Measurements from ENCODE around the gene MORN1.

The MORN1 gene

GRCh38 chr1:2386636-2387611 is 4.4 kb downstream of the MORN1 start:
- no peak overlapping the region for H3K4me3 ChIP-seq (ENCODE audit: low read depth, low read length)
- TF ChIP-seq CTCF (IDR thresholded peaks at IDR 0.05; ENCODE audit: low read depth, low read length): no peak

GRCh38 chr1:2385606-2386280 is 5.6 kb downstream of the MORN1 start:
- no peak overlapping the region for H3K4me3 ChIP-seq (ENCODE audit: low read depth, low read length)
- no peak for TF ChIP-seq CTCF (IDR thresholded peaks at IDR 0.05; ENCODE audit: low read depth, low read length)

GRCh38 chr1:2384941-2385481 is 6.3 kb downstream of the MORN1 start:
- TF ChIP-seq CTCF (IDR thresholded peaks at IDR 0.05; ENCODE audit: low read depth, low read length): no peak
- no peak overlapping the region for H3K4me3 ChIP-seq (ENCODE audit: low read depth, low read length)

- no peak for TF ChIP-seq CTCF (IDR thresholded peaks at IDR 0.05; ENCODE audit: low read depth, low read length)
- no peak overlapping the region for H3K4me3 ChIP-seq (ENCODE audit: low read depth, low read length)
Measured at GRCh38 chr1:2384130-2384860, 7.1 kb downstream of the MORN1 start.

- no peak for TF ChIP-seq CTCF (IDR thresholded peaks at IDR 0.05; ENCODE audit: low read depth, low read length)
- H3K4me3 ChIP-seq (ENCODE audit: low read depth, low read length): no peak overlapping the region
Measured at GRCh38 chr1:2383576-2383975, 7.8 kb downstream of the MORN1 start.

GRCh38 chr1:2382621-2383361 is 8.6 kb downstream of the MORN1 start:
- H3K4me3 ChIP-seq (ENCODE audit: low read depth, low read length): no peak overlapping the region
- TF ChIP-seq CTCF (IDR thresholded peaks at IDR 0.05; ENCODE audit: low read depth, low read length): peak; percentile 61
